ENCODE data around the gene HRAS.
"Not testable (repeated sequence)": the region's sequence is repeated elsewhere in the genome, so short reads cannot be mapped to it uniquely, and the experiment has no call there.

The HRAS gene

GRCh38 chr11:532986-533585 lies 2.3 kb downstream of the HRAS start:
- no peak for DNase-seq (ENCODE audit: low read depth)

GRCh38 chr11:532527-532985 lies 2.8 kb downstream of the HRAS start:
- DNase-seq (ENCODE audit: low read depth) = no peak

GRCh38 chr11:531919-532526 lies 3.4 kb downstream of the HRAS start:
- no peak for DNase-seq (ENCODE audit: low read depth)

GRCh38 chr11:530960-531831 lies 4.2 kb downstream of the HRAS start:
- DNase-seq (ENCODE audit: low read depth) = no peak

- no peak for DNase-seq (ENCODE audit: low read depth)
Measured at GRCh38 chr11:529728-530411, 5.5 kb downstream of the HRAS start.

- no peak for DNase-seq (ENCODE audit: low read depth)
Measured at GRCh38 chr11:528815-529727, 6.3 kb downstream of the HRAS start.

GRCh38 chr11:528166-528814 lies 7.1 kb downstream of the HRAS start:
- no peak for DNase-seq (ENCODE audit: low read depth)

- DNase-seq (ENCODE audit: low read depth) = no peak
Measured at GRCh38 chr11:526192-526591, 9.2 kb downstream of the HRAS start.

GRCh38 chr11:521177-521688 lies 14.1 kb downstream of the HRAS start:
- no peak for DNase-seq (ENCODE audit: low read depth)

GRCh38 chr11:520428-521176 lies 14.8 kb downstream of the HRAS start:
- DNase-seq (ENCODE audit: low read depth) = no peak

GRCh38 chr11:518463-519202 lies 16.7 kb downstream of the HRAS start:
- DNase-seq (ENCODE audit: low read depth) = peak; percentile 88

- not testable (repeated sequence) for DNase-seq (ENCODE audit: low read depth)
Measured at GRCh38 chr11:516918-517685, 18.3 kb downstream of the HRAS start.

- DNase-seq (ENCODE audit: low read depth) = no peak
Measured at GRCh38 chr11:516400-516799, 19.0 kb downstream of the HRAS start.

- no peak for DNase-seq (ENCODE audit: low read depth)
Measured at GRCh38 chr11:515131-515530, 20.2 kb downstream of the HRAS start.

GRCh38 chr11:514606-515005 lies 20.8 kb downstream of the HRAS start:
- no peak for DNase-seq (ENCODE audit: low read depth)

- no peak for DNase-seq (ENCODE audit: low read depth)
Measured at GRCh38 chr11:512761-513595, 22.4 kb downstream of the HRAS start.

- DNase-seq (ENCODE audit: low read depth) = no peak
Measured at GRCh38 chr11:508956-509355, 26.4 kb downstream of the HRAS start.
